Thyroid gland (tissue), 4 donors: ENCODE results near the gene VGLL4.

ENCODE experiments used
- POLR2A ChIP-seq, 2 donors: fragments of 450-650 bp; IDR thresholded peaks; one replicate each; pipeline ENCODE4 v1.6.1; 2017; ENCODE audit warnings: antibody characterized with exemption in 2 of 2, mild to moderate bottlenecking in 2 of 2, moderate library complexity in 1 of 2
- TF ChIP-seq, protein P1 (sequence below), 6 experiments: fragments of 200-600 bp in 3 of 6; fragments of 450-650 bp in 3 of 6; sonication (generic) in 3 of 6; IDR thresholded peaks; one replicate each; pipeline ENCODE4 v1.5.1; 2016 to 2019; ENCODE audit warnings: antibody characterized with exemption in 6 of 6, mild to moderate bottlenecking in 2 of 6, inconsistent platforms in 1 of 6, moderate library complexity in 1 of 6

DNA sequence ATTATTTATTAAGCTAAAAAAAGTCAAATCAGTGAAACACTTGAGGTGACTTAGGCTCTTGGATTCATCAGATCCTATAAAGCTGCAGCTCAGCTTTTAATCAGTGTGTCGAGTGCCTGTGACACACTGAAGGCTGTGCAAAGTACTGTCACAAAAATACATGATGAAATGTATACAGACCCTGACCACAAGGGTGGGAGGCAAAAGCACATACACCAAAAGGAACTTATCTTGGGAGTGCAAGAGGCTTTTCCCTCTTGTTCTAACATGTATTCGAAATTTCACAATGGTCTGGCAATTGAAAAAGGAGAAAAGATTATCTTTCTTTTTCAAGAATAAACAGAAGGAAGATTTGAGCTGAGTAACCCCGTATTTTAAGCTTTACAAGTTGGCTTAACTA is 35.9 kb downstream of the VGLL4 start:
- TF ChIP-seq, protein P1, sequence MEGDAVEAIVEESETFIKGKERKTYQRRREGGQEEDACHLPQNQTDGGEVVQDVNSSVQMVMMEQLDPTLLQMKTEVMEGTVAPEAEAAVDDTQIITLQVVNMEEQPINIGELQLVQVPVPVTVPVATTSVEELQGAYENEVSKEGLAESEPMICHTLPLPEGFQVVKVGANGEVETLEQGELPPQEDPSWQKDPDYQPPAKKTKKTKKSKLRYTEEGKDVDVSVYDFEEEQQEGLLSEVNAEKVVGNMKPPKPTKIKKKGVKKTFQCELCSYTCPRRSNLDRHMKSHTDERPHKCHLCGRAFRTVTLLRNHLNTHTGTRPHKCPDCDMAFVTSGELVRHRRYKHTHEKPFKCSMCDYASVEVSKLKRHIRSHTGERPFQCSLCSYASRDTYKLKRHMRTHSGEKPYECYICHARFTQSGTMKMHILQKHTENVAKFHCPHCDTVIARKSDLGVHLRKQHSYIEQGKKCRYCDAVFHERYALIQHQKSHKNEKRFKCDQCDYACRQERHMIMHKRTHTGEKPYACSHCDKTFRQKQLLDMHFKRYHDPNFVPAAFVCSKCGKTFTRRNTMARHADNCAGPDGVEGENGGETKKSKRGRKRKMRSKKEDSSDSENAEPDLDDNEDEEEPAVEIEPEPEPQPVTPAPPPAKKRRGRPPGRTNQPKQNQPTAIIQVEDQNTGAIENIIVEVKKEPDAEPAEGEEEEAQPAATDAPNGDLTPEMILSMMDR (IDR thresholded peaks at IDR 0.05), result no peak
- no peak for TF ChIP-seq POLR2A (IDR thresholded peaks at IDR 0.05)
